IPS-15b (cell line): ENCODE results near the gene TCAIM.
"Not testable (repeated sequence)": the region's sequence is repeated elsewhere in the genome, so short reads cannot be mapped to it uniquely, and the experiment has no call there.

Experiments used
- H3K27me3 ChIP-seq: one replicate; pipeline ENCODE4 v1.6.1; 2013; ENCODE audit warnings: low read length; ENCODE audit not compliant: control insufficient read depth, insufficient read depth
- H3K36me3 ChIP-seq: one replicate; pipeline ENCODE4 v1.6.1; 2013; ENCODE audit warnings: low read length; ENCODE audit not compliant: control insufficient read depth, insufficient read depth
- H3K4me1 ChIP-seq: one replicate; pipeline ENCODE4 v1.6.1; 2013; ENCODE audit warnings: mild to moderate bottlenecking, low read length; ENCODE audit not compliant: control insufficient read depth, insufficient read depth
- H3K4me3 ChIP-seq: one replicate; pipeline ENCODE4 v1.5.1; 2013; ENCODE audit warnings: low read depth, low read length
- H3K9ac ChIP-seq: one replicate; pipeline ENCODE4 v1.6.1; 2013; ENCODE audit warnings: low read depth, mild to moderate bottlenecking, low read length
- H3K9me3 ChIP-seq: one replicate; pipeline ENCODE4 v1.6.1; 2013; ENCODE audit warnings: mild to moderate bottlenecking, low read length; ENCODE audit not compliant: control insufficient read depth, insufficient read depth

Gene TCAIM

DNA sequence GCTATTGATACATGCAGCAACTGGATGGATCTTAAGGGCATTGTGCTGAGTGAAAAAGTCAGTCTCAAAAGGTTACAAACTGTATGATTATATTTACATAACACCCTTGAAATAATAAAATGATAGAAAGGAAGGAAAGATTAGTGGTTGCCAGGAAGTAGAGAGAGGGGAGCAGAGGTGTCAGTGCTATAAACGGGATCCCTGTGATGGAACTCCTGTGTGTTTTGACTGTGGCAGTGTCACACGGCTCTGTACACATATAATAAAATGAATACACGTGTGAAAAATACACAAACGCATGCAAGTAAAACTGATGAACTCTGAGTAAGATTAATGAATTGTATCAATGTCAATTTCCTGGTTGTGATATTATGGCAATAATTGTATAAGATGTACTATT, 60.3 kb downstream of the TCAIM start:
- Histone ChIP-seq H3K9ac (no peak overlapping the region), H3K4me1 (no peaks in the 10 kb centered on the region), H3K4me3 (no peak overlapping the region), H3K9me3 (no peaks in the 10 kb centered on the region), H3K27me3 (no peaks in the 10 kb centered on the region), H3K36me3 (no peaks in the 10 kb centered on the region)

DNA sequence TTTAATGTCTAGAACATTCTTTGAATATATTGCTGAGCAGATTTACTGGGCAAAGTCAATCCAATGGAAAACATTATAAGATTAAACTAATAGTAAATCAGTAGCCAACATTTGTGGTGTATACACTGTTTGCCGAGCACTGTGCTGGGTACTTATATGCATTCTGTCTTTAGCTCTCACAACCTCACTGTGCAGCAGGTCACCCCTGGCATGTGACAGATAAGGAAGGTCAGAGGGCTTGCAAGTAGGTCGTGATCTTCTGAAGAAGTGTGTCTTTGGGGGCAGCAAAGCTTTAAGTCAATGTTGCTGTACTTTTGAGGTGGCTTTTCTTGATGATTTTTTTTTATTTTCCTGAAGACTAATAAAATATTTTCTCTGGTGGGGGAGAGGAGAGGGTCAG, 62.2 kb downstream of the TCAIM start:
- Histone ChIP-seq H3K9ac (no peak overlapping the region), H3K9me3 (no peaks in the 10 kb centered on the region), H3K27me3 (no peaks in the 10 kb centered on the region), H3K4me1 (no peaks in the 10 kb centered on the region), H3K4me3 (no peak overlapping the region), H3K36me3 (no peaks in the 10 kb centered on the region)

DNA sequence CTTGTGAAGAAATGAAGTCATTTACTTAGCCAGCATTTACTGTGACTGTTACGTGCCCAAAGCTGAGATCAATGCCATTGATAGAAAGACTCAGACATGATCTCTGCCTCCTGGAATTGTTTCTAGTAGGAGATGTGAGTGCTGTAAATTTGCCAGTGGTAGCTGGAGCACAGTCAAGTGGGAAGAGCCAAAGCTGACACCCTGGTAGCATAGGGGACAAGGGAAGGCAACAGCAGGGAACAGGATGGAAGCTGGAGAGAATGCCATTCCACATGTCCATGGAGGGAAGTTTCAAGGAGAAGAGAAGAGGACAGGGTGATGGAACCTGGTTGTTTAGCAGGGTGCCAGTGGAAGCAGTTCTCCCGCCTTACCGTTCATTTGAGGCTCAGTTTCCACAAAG, 64.0 kb downstream of the TCAIM start:
- no peak overlapping the region for H3K4me3 ChIP-seq
- no peaks in the 10 kb centered on the region for H3K9me3 ChIP-seq
- H3K36me3 ChIP-seq, result no peaks in the 10 kb centered on the region

DNA sequence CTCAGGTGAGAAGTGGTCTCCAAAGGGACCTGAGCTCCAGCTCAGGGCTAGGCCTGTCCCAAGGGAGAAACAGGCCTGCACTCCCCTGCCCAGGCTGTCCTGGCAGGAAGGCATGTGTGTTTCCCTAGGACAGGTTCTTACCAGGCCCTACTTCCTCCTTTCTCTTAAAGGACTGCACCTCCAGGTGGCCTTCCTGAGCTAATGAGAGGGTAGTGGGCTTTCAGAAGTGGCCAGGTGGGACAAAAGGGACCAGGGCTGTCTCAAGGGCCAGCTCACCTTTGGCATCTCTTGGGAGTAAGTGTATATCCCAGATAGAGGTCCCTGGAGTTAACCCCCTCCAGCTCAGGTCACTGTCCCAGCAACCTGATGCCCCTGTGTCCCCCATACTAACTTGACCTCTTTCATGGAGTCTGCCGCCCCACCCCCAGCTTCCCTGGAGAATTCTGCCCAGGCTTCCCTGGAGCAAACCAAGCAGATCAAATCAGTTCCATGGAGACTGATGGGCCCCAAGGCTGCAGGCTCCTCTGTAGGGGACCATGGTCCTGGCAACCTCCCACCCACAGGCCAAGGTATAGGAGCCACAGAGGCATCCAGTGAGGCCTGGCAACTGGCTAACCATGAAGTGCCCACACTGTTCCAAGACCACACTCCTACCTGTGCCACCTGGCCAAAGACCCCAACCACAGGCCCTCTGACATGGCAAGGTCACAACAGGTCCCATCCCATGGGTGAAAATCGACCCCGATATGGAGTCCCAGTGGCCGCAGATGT, 71.3 kb downstream of the TCAIM start:
- no peaks in the 10 kb centered on the region for H3K9me3 ChIP-seq
- H3K9ac ChIP-seq, result no peak overlapping the region
- no peaks in the 10 kb centered on the region for H3K4me1 ChIP-seq
- no peaks in the 10 kb centered on the region for H3K27me3 ChIP-seq
- no peak overlapping the region for H3K4me3 ChIP-seq
- no peaks in the 10 kb centered on the region for H3K36me3 ChIP-seq

More for the DNA sequence above, 64.0 kb downstream of the TCAIM start:
- H3K9ac ChIP-seq, result no peak overlapping the region
- no peaks in the 10 kb centered on the region for H3K4me1 ChIP-seq
- no peaks in the 10 kb centered on the region for H3K27me3 ChIP-seq

DNA sequence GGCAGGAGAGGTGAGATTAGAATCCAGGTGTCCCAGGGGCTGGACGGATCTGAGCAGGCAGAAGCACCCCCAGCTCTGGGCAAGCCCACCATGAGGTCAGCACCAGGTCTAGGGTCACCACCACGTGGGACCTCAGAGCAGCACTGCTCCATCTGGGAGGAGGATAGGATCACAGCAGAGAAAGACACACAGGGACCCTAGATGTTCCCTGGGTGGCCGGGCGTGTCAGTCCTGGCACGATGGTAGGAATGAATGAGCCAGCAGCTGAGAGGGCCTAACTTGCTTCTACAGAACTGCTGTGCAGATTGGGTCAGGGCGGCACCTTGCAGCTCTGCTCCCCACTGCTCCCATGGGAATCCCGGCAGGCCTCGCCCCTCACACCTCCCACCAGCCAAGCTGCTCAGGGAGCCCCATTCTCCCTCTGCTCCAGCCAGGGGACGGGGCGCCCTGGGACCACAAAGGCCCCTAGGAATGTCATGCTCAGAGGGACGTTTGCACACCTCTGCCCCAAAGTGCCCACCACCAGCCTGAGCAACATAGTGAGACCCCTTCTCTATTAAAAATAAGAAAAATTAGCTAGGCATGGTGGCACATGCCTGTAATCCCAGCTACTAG, 72.6 kb downstream of the TCAIM start:
- Histone ChIP-seq H3K9ac (no peak overlapping the region), H3K36me3 (no peaks in the 10 kb centered on the region), H3K9me3 (no peaks in the 10 kb centered on the region), H3K27me3 (no peaks in the 10 kb centered on the region), H3K4me1 (no peaks in the 10 kb centered on the region), H3K4me3 (no peak overlapping the region)

DNA sequence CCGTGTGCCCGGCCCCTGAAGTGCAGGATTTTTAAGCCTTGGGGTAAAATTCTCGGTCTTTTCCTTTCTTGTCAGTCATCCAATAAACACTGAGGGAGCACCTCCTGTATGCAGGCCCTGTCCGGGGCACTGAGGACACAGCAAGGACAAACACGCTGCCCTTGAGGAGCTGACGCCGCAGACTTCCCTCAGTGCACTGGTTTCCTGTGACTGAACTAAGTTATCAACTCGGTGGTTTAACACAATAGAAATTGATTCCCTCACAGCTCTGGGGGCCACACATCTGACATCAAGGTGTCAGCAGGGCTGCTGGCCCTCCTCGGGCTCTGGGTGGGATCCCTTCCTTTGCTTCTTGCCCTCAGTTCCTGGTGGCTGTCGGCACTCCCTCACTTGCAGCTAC, 73.8 kb downstream of the TCAIM start:
- Histone ChIP-seq H3K4me3 (no peak overlapping the region), H3K36me3 (no peaks in the 10 kb centered on the region), H3K9me3 (no peaks in the 10 kb centered on the region), H3K27me3 (no peaks in the 10 kb centered on the region), H3K4me1 (no peaks in the 10 kb centered on the region), H3K9ac (no peak overlapping the region)

DNA sequence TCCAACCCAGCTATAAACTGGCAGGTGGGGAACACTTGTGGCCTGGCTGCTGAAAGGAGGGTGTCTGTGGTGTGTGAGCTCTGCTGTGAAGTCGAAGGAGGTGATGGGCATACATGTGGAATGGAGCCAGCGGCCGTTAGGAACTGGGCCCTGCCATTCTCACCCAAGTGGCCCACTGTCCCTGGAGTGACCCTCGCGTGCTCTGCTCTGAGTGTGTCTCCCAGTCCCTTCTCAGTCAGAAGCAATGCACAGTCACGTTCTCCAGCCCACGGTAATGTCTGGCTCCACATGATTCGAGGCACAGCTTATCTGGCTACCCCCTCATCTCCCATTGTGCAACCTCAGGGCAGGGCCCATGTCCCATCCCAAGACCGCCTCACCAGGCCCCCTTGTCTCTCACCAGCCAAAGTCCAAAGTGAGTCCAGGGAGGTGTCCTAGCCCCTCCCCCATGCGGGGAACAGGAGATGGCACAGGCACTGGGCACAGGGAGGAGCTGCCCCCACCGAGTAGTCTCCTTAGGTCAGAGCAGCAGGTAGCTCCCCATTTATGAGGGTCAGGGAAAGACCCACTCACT, 76.0 kb downstream of the TCAIM start:
- Histone ChIP-seq H3K9ac (no peak overlapping the region), H3K4me3 (no peak overlapping the region), H3K9me3 (no peaks in the 10 kb centered on the region), H3K36me3 (no peaks in the 10 kb centered on the region), H3K4me1 (no peaks in the 10 kb centered on the region), H3K27me3 (no peaks in the 10 kb centered on the region)

DNA sequence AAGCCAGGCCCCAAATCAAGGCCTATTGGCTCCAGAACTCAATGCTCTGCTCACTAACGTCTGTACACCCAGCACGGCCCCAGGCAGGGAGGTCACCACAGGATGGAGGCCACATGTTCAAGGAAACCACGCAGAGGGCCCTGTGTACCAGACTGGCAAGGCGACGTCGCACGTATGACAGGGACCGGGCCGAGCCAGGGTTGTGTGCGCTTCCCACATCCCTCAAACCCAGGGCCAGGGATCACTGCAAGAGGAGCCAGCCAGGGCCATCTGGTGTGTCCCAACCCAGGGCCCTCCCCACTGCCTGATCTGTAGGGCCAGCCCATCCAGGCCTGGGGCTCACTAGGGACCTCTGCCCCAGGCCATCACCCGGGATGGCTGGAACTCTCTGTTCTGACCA, 76.9 kb downstream of the TCAIM start:
- no peaks in the 10 kb centered on the region for H3K27me3 ChIP-seq
- H3K9ac ChIP-seq, result no peak overlapping the region
- no peaks in the 10 kb centered on the region for H3K4me1 ChIP-seq
- no peak overlapping the region for H3K4me3 ChIP-seq
- no peaks in the 10 kb centered on the region for H3K36me3 ChIP-seq
- no peaks in the 10 kb centered on the region for H3K9me3 ChIP-seq

DNA sequence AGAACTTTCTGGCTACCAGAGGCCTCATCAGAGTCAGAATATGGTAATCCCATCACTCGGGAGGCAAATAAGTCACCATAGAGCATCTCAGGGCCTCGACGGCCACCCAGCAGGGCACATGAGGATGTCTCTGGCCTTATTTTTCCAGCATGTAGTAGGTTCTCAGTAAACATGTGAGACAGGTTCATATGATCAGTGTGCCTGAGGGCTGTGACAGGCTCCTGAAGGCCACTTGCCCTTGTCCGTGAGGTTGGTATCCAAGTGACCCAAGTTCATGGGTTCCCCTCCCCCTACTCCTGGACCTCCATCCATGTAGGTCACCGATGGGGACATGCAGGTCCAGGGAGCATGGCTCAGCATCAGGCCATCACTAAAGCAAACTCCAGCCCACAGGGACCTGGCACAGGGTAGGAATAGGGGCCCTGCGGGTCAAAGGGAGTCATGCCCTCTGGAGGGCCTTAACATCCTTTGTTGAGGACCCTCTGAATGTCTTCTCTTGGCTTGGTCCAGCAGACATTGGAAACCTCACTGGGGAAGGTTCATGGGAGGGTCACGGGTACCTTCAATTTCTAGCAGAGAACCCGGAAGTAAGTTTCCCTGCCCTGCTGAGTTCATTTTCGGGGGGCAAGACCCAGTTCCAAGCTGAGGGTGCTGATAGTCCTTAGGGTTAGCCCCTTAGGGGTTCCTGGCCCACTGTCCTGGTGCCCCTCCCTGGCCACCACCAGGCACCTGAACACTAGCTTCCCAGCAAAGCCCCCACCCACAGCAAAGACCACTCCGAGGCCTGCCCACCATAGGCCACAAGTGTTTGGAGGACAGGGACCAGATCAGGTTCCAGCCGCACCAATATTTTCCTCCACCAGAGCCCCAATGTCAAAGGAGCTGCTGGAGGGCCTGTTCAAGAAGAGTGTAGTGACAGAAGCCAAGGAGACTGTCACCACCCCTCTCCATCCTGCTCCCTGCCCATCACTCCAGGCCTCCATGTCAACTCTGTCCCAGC, 77.8 kb downstream of the TCAIM start:
- no peaks in the 10 kb centered on the region for H3K4me1 ChIP-seq
- H3K9me3 ChIP-seq, result no peaks in the 10 kb centered on the region
- no peaks in the 10 kb centered on the region for H3K27me3 ChIP-seq
- H3K36me3 ChIP-seq, result no peaks in the 10 kb centered on the region
- no peak overlapping the region for H3K4me3 ChIP-seq
- H3K9ac ChIP-seq, result no peak overlapping the region

DNA sequence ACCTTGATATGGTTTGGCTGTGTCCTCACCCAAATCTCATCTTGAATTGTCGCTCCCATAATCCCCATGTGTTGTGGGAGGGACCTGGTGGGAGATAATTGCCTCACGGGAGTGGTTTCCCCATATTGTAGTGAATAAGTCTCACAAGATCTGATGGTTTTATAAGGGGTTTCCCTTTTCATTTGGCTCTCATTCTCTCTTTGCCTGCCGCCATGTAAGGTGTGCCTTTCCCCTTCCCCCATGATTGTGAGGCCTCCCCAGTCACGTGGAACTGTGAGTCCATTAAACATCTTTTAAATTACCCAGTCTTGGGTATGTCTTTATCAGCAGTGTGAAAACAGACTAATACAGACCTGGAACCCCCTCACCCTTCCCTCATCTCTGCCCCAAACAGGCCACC, 79.6 kb downstream of the TCAIM start:
- H3K9me3 ChIP-seq, H3K36me3 ChIP-seq, H3K9ac ChIP-seq, H3K27me3 ChIP-seq, H3K4me3 ChIP-seq, H3K4me1 ChIP-seq: not testable (repeated sequence)

DNA sequence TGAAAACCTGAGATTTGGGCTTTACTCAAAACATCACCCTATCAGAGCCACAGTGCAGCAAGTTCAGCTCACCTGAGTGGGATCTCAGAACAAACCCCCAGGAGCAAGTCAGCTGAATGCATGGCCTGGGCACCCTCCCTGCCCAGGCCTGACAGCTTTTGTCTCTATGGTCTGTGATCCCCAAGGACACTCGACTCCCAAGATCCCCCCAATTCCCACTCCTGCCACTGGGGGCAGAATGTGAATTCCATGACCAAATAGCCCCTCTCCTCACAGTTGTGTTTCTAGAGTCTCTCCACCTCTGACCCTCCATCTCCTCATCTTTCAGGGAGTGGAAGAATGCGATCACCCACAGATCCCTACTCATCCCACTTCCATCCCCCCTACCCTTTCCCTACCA, 80.0 kb downstream of the TCAIM start:
- Histone ChIP-seq H3K36me3 (no peaks in the 10 kb centered on the region), H3K4me3 (no peak overlapping the region), H3K9ac (no peak overlapping the region), H3K9me3 (no peaks in the 10 kb centered on the region), H3K4me1 (no peaks in the 10 kb centered on the region), H3K27me3 (no peaks in the 10 kb centered on the region)
